ENCODE measurements around the gene MSI1. TPM values are rescaled to one million over a fixed set of nuclear protein-coding genes. Genes with fewer than 3 reads are reported as not detected.

Gene MSI1
- total RNA-seq, 1 experiment from 2014 or later: 26.0 TPM

- BruUV-seq (replicated peaks): no TSS peak
Observed at GRCh38 chr12:120343692-120344091, 25.3 kb downstream of the MSI1 start.

More at GRCh38 chr12:120343692-120344091, 25.3 kb downstream of the MSI1 start:
- H3K4me3 ChIP-seq (replicated peaks in 1 of 2; ENCODE audit: low read depth in 1 of 2, low read length in 2 of 2): no peak overlapping the region
- ChIA-PET RAD21 (ENCODE audit: low non-redundant PET in 1 of 2, low total read pairs in 2 of 2, uncharacterized antibody in 2 of 2, unreplicated experiment in 2 of 2) (no interaction called here), POLR2A (no interaction called here), CTCF (no interaction called here)
- H3K79me2 ChIP-seq (ENCODE audit: insufficient read depth, low read length): no peaks in the 10 kb centered on the region
- TF ChIP-seq YY1 (IDR thresholded peaks at IDR 0.05; ENCODE audit: extremely low read depth, insufficient replicate concordance, low read depth, low read length) (no peak), ZBTB33 (IDR thresholded peaks at IDR 0.05; ENCODE audit: extremely low read depth, insufficient replicate concordance, low read length) (no peak), CBX3 (IDR thresholded peaks at IDR 0.05; ENCODE audit: low read depth) (no peak), POLR2A (IDR thresholded peaks at IDR 0.05; ENCODE audit: borderline replicate concordance, extremely low read depth, insufficient read depth, insufficient read length) (no peak), ZFX (IDR thresholded peaks at IDR 0.05) (no peak), REST (IDR thresholded peaks at IDR 0.05; ENCODE audit: low read depth) (no peak), ELF1 (IDR thresholded peaks at IDR 0.05; ENCODE audit: borderline replicate concordance, low read depth) (no peak), SP1 (IDR thresholded peaks at IDR 0.05; ENCODE audit: low read depth) (no peak), EZH2phosphoT487 (IDR thresholded peaks at IDR 0.05; ENCODE audit: borderline replicate concordance) (no peak), EZH2 (IDR thresholded peaks at IDR 0.05) (no peak), TCF7L2 (IDR thresholded peaks at IDR 0.05; ENCODE audit: borderline replicate concordance, extremely low read depth, insufficient read depth, insufficient read length) (no peak), ZNF274 (IDR thresholded peaks at IDR 0.05; ENCODE audit: low read depth, low read length) (no peak), CEBPB (IDR thresholded peaks at IDR 0.05; ENCODE audit: low read depth) (no peak)
- H3K27me3 ChIP-seq (ENCODE audit: insufficient read depth, low read length): no peaks in the 10 kb centered on the region
- H3K9me3 ChIP-seq (ENCODE audit: control insufficient read depth in 1 of 2, insufficient read depth in 1 of 2, low read depth in 1 of 2, low read length in 2 of 2): no peaks in the 10 kb centered on the region
- DNase-seq (ENCODE audit: low read depth, low spot score) (no peak), ATAC-seq (no peak)
- H2AFZ ChIP-seq (ENCODE audit: low read depth, low read length, poor library complexity, severe bottlenecking): no peak overlapping the region
- H3K9me2 ChIP-seq (ENCODE audit: insufficient read depth): no peaks in the 10 kb centered on the region
- H3K36me3 ChIP-seq (ENCODE audit: control insufficient read depth in 1 of 2, insufficient read depth in 2 of 2, low read length in 2 of 2): peaks cover 2 to 3% of the 10 kb centered on the region in 2 experiments; a peak in 2 of 4 replicates
- intact Hi-C loops (cut with micrococcal nuclease): no loop called here
- no peaks in the 10 kb centered on the region for H4K20me1 ChIP-seq (ENCODE audit: insufficient read depth)
- H3K9ac ChIP-seq (ENCODE audit: low read length): no peak overlapping the region
- no peaks in the 10 kb centered on the region for H3K4me1 ChIP-seq (ENCODE audit: control insufficient read depth in 1 of 2, insufficient read depth in 2 of 2, low read length in 2 of 2)
- H3K4me2 ChIP-seq (ENCODE audit: low read length): no peak overlapping the region
- no peak overlapping the region for H3K27ac ChIP-seq (ENCODE audit: low read depth, low read length)
